SK-N-SH (cell line): ENCODE results near the gene NR0B2.
"Not testable (repeated sequence)": the region's sequence is repeated elsewhere in the genome, so short reads cannot be mapped to it uniquely, and the experiment has no call there.

Experiments used
- CTCF ChIP-seq: fragments of 200-600 bp; sonication (generic); IDR thresholded peaks from 2 replicates; pipeline ENCODE4 v1.6.1; 2017; ENCODE audit warnings: antibody characterized with exemption, mild to moderate bottlenecking, moderate library complexity
- EP300 ChIP-seq, 2 experiments: IDR thresholded peaks; 2 replicates each; pipeline versions ENCODE4 v1.4.0 to v1.6.1; 2012; ENCODE audit warnings: borderline replicate concordance in 1 of 2, low read depth in 1 of 2, low read length in 1 of 2
- EZH2phosphoT487 ChIP-seq: fragments of 200-600 bp; sonication (generic); IDR thresholded peaks from 2 replicates; pipeline ENCODE4 v1.6.1; 2017; ENCODE audit warnings: low read depth, mixed run types, mild to moderate bottlenecking, antibody characterized with exemption, moderate library complexity, borderline replicate concordance
- GABPA ChIP-seq: IDR thresholded peaks from 2 replicates; pipeline ENCODE4 v1.4.0; 2012; ENCODE audit warnings: low read depth, mild to moderate bottlenecking
- MAX ChIP-seq: IDR thresholded peaks from 2 replicates; pipeline ENCODE4 v1.4.0; 2012; ENCODE audit warnings: low read depth
- POLR2AphosphoS5 ChIP-seq: IDR thresholded peaks from 2 replicates; pipeline ENCODE4 v1.6.1; 2012; ENCODE audit warnings: low read depth, low read length
- ZBTB33 ChIP-seq: IDR thresholded peaks from 2 replicates; pipeline ENCODE4 v1.4.0; 2012; ENCODE audit warnings: low read depth, borderline replicate concordance

- TF ChIP-seq CTCF; POLR2AphosphoS5; ZBTB33; GABPA; MAX; EZH2phosphoT487; EP300 (IDR thresholded peaks at IDR 0.05; ENCODE audit: borderline replicate concordance in 1 of 2, low read depth in 1 of 2, low read length in 1 of 2): not testable (repeated sequence)
Observed at GRCh38 chr1:26948725-26949057, 34.9 kb upstream of the NR0B2 start.
